Measurements from ENCODE around the gene C1orf56.
A peak's percentile ranks its signal among the peaks of the same experiment; 100 is the strongest.

The C1orf56 gene

GRCh38 chr1:151001602-151002001 is 45.9 kb upstream of the C1orf56 start:
- Histone ChIP-seq H3K27me3 (no peaks in the 10 kb centered on the region), H3K4me1 (peaks cover 0 to 35% (median 28%) of the 10 kb centered on the region in 4 donors), H3K27ac (no peak overlapping the region), H3K9me3 (no peaks in the 10 kb centered on the region), H3K4me3 (no peak overlapping the region), H3K36me3 (peaks cover 19 to 58% (median 53%) of the 10 kb centered on the region in 3 donors)
- intact Hi-C loops (cut with DNase I; ENCODE audit: low total_unique reads): loop anchor here (10.0 kb wide), 1 partner anchor 447 kb away; no protein-coding TSS in a partner anchor
- DNase-seq: no peak
- no peak for TF ChIP-seq CTCF (IDR thresholded peaks at IDR 0.05)

- peaks cover 0 to 39% (median 32%) of the 10 kb centered on the region in 4 donors for H3K4me1 ChIP-seq
Observed at GRCh38 chr1:151002051-151002450, 45.5 kb upstream of the C1orf56 start.

GRCh38 chr1:151002611-151003010 is 44.9 kb upstream of the C1orf56 start:
- Histone ChIP-seq H3K27me3 (no peaks in the 10 kb centered on the region), H3K9me3 (no peaks in the 10 kb centered on the region), H3K4me3 (no peak overlapping the region), H3K27ac (no peak overlapping the region), H3K36me3 (peaks cover 19 to 48% (median 44%) of the 10 kb centered on the region in 3 donors), H3K4me1 (peaks cover 0 to 44% (median 37%) of the 10 kb centered on the region in 4 donors)
- no peak for DNase-seq
- intact Hi-C loops (cut with DNase I; ENCODE audit: low total_unique reads): loop anchor here (10.0 kb wide), 1 partner anchor 448 kb away; no protein-coding TSS in a partner anchor
- TF ChIP-seq CTCF (IDR thresholded peaks at IDR 0.05): no peak

More at GRCh38 chr1:151002051-151002450, 45.5 kb upstream of the C1orf56 start:
- H3K9me3 ChIP-seq: no peaks in the 10 kb centered on the region
- TF ChIP-seq CTCF (IDR thresholded peaks at IDR 0.05): no peak
- no peak overlapping the region for H3K27ac ChIP-seq
- no peaks in the 10 kb centered on the region for H3K27me3 ChIP-seq
- H3K36me3 ChIP-seq: peaks cover 19 to 54% (median 50%) of the 10 kb centered on the region in 3 donors
- DNase-seq: no peak
- no peak overlapping the region for H3K4me3 ChIP-seq
- intact Hi-C loops (cut with DNase I; ENCODE audit: low total_unique reads): loop anchor here (10.0 kb wide), 1 partner anchor 447 kb away; no protein-coding TSS in a partner anchor

- Histone ChIP-seq H3K27ac (peak overlapping the region in 1 of 2 donors; percentile 10), H3K36me3 (peaks cover 19 to 42% (median 38%) of the 10 kb centered on the region in 3 donors), H3K4me3 (no peak overlapping the region), H3K9me3 (no peaks in the 10 kb centered on the region), H3K4me1 (peaks cover 0 to 48% (median 41%) of the 10 kb centered on the region in 4 donors), H3K27me3 (no peaks in the 10 kb centered on the region)
- no peak for TF ChIP-seq CTCF (IDR thresholded peaks at IDR 0.05)
- no peak for DNase-seq
- intact Hi-C loops (cut with DNase I; ENCODE audit: low total_unique reads): loop anchor here (10.0 kb wide), 1 partner anchor 448 kb away; no protein-coding TSS in a partner anchor
Observed at GRCh38 chr1:151003180-151003579, 44.4 kb upstream of the C1orf56 start.

- no peaks in the 10 kb centered on the region for H3K27me3 ChIP-seq
- H3K4me1 ChIP-seq: peaks cover 0 to 64% (median 52%) of the 10 kb centered on the region in 4 donors
- H3K4me3 ChIP-seq: peak overlapping the region; percentile 58 to 66
- H3K27ac ChIP-seq: peak overlapping the region; percentile 85 to 89
- no peaks in the 10 kb centered on the region for H3K9me3 ChIP-seq
- TF ChIP-seq CTCF (IDR thresholded peaks at IDR 0.05): no peak
- intact Hi-C loops (cut with DNase I; ENCODE audit: low total_unique reads): loop anchor here (10.0 kb wide), 1 partner anchor 451 kb away; no protein-coding TSS in a partner anchor
- peaks cover 0 to 17% (median 17%) of the 10 kb centered on the region in 3 donors for H3K36me3 ChIP-seq
- DNase-seq: no peak
Observed at GRCh38 chr1:151005729-151006319, 41.7 kb upstream of the C1orf56 start.

All from tibial artery (tissue), 4 donors.